OCI-LY7 (cell line): Measurements from ENCODE around the gene ZCCHC10. TPM values are rescaled to one million over a fixed set of nuclear protein-coding genes. Genes with fewer than 3 reads are reported as not detected.
"Not testable (repeated sequence)": the region's sequence is repeated elsewhere in the genome, so short reads cannot be mapped to it uniquely, and the experiment has no call there.

Source experiments
- BruUV-seq: library from RNA; stranded (reverse); fragments of 400-500 nt; replicated peaks from 2 replicates; lab custom pipeline; 2021; lab: Mats Ljungman, UMichigan
- CTCF ChIA-PET: fragments of 300-600 bp; sonication (Branson Sonifier 250); formaldehyde crosslinking; loops from one replicate; lab custom pipeline; 2022; ENCODE audit warnings: antibody characterized with exemption; ENCODE audit not compliant: unreplicated experiment; lab: Charles Lee
- POLR2A ChIA-PET: fragments of 300-600 bp; sonication (Branson Sonifier 250); formaldehyde crosslinking; loops from one replicate; lab custom pipeline; 2022; ENCODE audit warnings: antibody characterized with exemption; lab: Charles Lee
- DNase-seq: peaks from one replicate; pipeline ENCODE4 v3.0.0-alpha.2; 2015; ENCODE audit warnings: low spot score
- H2AFZ ChIP-seq: fragments of 200-600 bp; sonication (generic), shearing (Covaris generic); 2 replicates; pipeline ENCODE4 v1.6.1; 2014; ENCODE audit warnings: mild to moderate bottlenecking, antibody characterized with exemption, low read length, moderate library complexity
- H3K27ac ChIP-seq: fragments of 200-600 bp; sonication (generic); 2 replicates; pipeline ENCODE4 v1.5.1; 2014; ENCODE audit warnings: mixed run types, low read depth, mild to moderate bottlenecking, moderate library complexity, low read length, inconsistent platforms; ENCODE audit not compliant: poor library complexity, severe bottlenecking
- H3K36me3 ChIP-seq: fragments of 200-600 bp; sonication (generic); 2 replicates; pipeline ENCODE4 v1.6.1; 2014; ENCODE audit warnings: mild to moderate bottlenecking, antibody characterized with exemption, low read length, moderate library complexity, mixed read lengths; ENCODE audit not compliant: insufficient read depth
- H3K4me1 ChIP-seq: fragments of 200-600 bp; sonication (generic); 2 replicates; pipeline ENCODE4 v1.5.1; 2014; ENCODE audit warnings: mild to moderate bottlenecking, low read length; ENCODE audit not compliant: insufficient read depth, poor library complexity, severe bottlenecking
- H3K4me2 ChIP-seq: fragments of 200-600 bp; sonication (generic); 2 replicates; pipeline ENCODE4 v1.6.1; 2014; ENCODE audit warnings: mild to moderate bottlenecking, low read length
- H3K4me3 ChIP-seq: fragments of 200-600 bp; sonication (generic); 2 replicates; pipeline ENCODE4 v1.5.1; 2014; ENCODE audit warnings: mild to moderate bottlenecking, low read depth, low read length; ENCODE audit not compliant: poor library complexity, severe bottlenecking
- H3K79me2 ChIP-seq: fragments of 200-600 bp; sonication (generic); 2 replicates; pipeline ENCODE4 v1.6.1; 2016; ENCODE audit warnings: low read depth, mild to moderate bottlenecking, low read length, moderate library complexity, mixed read lengths; ENCODE audit not compliant: insufficient read depth
- H3K9me2 ChIP-seq: fragments of 200-600 bp; sonication (generic); 2 replicates; pipeline ENCODE4 v1.6.1; 2016; ENCODE audit warnings: mild to moderate bottlenecking, low read length, mixed read lengths; ENCODE audit not compliant: insufficient read depth
- H3K9me3 ChIP-seq: fragments of 200-600 bp; sonication (generic); 2 replicates; pipeline ENCODE4 v1.6.1; 2014; ENCODE audit warnings: mild to moderate bottlenecking, mixed run types, low read length, mixed read lengths
- H4K20me1 ChIP-seq: fragments of 200-600 bp; sonication (generic); 2 replicates; pipeline ENCODE4 v1.6.1; 2014; ENCODE audit warnings: mild to moderate bottlenecking, antibody characterized with exemption, low read length, moderate library complexity, mixed read lengths; ENCODE audit not compliant: insufficient read depth
- EZH2phosphoT487 ChIP-seq: fragments of 200-600 bp; sonication (generic); IDR thresholded peaks from 2 replicates; pipeline ENCODE4 v1.6.1; 2018; ENCODE audit warnings: low read depth, borderline replicate concordance, mild to moderate bottlenecking, mixed run types, antibody characterized with exemption, low read length, moderate library complexity, mixed read lengths
- intact Hi-C: fragments of 100-400 bp; cut with micrococcal nuclease; formaldehyde crosslinking; loops from one replicate; pipeline ENCODE4 v1.10.0; 2022; ENCODE audit not compliant: unreplicated experiment
- total RNA-seq, 2 experiments: library from RNA; depleted of rRNA in 1 of 2; stranded (reverse); fragments of >200 nt in 1 of 2; shearing (Covaris generic) in 1 of 2; gene quantifications; 2 replicates each; pipeline ENCODE4 v1.2.3, GENCODE V29; 2014 to 2022
- TF ChIP-seq, protein P1 (sequence below): fragments of 200-600 bp; sonication (generic); conservative IDR thresholded peaks from 2 replicates; pipeline ENCODE4 v1.5.1; 2014; ENCODE audit warnings: mild to moderate bottlenecking, antibody characterized with exemption, low read length, moderate library complexity, mixed read lengths

The ZCCHC10 gene
- total RNA-seq, 2 experiments from 2014 or later: 27.2 to 45.4 TPM

DNA sequence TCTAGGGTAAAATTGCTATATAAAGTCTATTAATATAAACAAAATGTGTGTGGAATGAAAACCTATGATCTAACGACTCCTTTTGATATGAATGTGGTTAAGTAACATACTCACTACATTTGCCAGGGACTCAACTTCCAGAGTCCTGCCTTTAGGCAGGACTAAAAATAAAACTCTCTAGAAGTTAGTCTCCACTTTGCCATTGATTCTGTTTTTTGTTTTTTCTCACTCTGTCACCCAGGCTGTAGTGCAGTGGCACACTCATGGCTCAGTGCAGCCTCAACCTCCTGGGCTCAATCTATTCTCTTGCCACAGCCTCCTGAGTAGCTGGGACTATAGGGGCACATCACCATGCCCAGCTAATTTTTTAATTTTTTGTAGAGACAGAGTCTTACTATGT lies 30.0 kb downstream of the ZCCHC10 start:
- ChIA-PET CTCF (no interaction called here), POLR2A (interaction anchor here (0.5 kb wide), 1 partner anchor 317 kb away, joined by 3 read pairs; no protein-coding TSS in a partner anchor)
- TF ChIP-seq, protein P1, sequence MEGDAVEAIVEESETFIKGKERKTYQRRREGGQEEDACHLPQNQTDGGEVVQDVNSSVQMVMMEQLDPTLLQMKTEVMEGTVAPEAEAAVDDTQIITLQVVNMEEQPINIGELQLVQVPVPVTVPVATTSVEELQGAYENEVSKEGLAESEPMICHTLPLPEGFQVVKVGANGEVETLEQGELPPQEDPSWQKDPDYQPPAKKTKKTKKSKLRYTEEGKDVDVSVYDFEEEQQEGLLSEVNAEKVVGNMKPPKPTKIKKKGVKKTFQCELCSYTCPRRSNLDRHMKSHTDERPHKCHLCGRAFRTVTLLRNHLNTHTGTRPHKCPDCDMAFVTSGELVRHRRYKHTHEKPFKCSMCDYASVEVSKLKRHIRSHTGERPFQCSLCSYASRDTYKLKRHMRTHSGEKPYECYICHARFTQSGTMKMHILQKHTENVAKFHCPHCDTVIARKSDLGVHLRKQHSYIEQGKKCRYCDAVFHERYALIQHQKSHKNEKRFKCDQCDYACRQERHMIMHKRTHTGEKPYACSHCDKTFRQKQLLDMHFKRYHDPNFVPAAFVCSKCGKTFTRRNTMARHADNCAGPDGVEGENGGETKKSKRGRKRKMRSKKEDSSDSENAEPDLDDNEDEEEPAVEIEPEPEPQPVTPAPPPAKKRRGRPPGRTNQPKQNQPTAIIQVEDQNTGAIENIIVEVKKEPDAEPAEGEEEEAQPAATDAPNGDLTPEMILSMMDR: no peak
- TF ChIP-seq EZH2phosphoT487: no peak
- H3K4me1 ChIP-seq: no peaks in the 10 kb centered on the region
- H3K27ac ChIP-seq: no peak overlapping the region
- BruUV-seq: no TSS peak
- H3K9me2 ChIP-seq: no peaks in the 10 kb centered on the region
- H4K20me1 ChIP-seq: no peaks in the 10 kb centered on the region
- no peak for DNase-seq
- H3K36me3 ChIP-seq: peaks cover 39% of the 10 kb centered on the region
- no peak overlapping the region for H3K4me2 ChIP-seq
- H3K79me2 ChIP-seq: no peaks in the 10 kb centered on the region
- no peak overlapping the region for H3K4me3 ChIP-seq
- H3K9me3 ChIP-seq: no peaks in the 10 kb centered on the region
- H2AFZ ChIP-seq: no peak overlapping the region
- intact Hi-C loops: no loop called here

DNA sequence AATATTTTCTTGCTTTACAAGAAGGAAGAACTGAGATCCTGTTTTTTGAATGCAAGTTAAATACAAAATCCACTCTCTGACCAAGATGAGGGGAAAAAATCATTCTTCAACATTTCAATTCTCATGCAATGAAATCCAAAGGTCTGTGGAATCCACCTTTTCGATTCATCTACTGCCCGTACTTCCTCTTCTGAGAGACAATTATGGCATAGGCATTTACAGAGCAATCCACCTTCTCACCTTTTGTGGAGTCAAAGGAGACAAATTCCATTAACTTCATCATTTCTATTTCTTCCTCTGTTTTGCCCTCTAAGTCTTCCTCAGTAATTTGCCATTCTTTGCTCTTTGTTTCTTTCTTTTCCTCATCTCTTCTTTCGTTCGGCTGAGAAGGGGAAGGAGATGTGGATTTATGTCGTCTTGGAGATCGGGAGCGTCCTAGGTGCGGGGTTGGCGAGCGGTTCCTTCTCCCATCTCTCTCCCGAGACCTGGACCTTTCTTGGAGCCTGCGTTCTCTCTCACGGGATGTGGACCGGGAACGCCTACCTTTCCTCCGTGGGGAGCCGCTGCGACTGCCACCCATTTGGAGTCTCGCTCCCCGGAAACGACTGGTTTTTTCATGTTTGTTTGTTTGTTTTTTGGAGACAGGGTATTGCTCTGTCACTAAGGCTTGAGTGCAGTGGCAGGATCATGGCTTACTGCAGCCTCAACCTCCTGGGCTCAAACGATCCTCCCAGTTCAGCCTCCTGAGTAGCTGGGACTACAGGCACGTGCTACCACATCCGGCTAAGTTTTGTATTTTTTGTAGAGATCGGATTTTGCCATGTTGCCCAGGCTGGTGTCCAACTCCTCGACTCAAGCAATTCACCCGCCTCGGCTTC lies 38.6 kb downstream of the ZCCHC10 start:
- no peaks in the 10 kb centered on the region for H3K9me3 ChIP-seq
- H3K79me2 ChIP-seq: no peaks in the 10 kb centered on the region
- TF ChIP-seq, protein P1: no peak
- no peak for TF ChIP-seq EZH2phosphoT487
- no peaks in the 10 kb centered on the region for H3K9me2 ChIP-seq
- no peaks in the 10 kb centered on the region for H4K20me1 ChIP-seq
- H3K27ac ChIP-seq: no peak overlapping the region
- intact Hi-C loops: no loop called here
- no peak overlapping the region for H3K4me2 ChIP-seq
- no TSS peak for BruUV-seq
- no peak for DNase-seq
- no peak overlapping the region for H2AFZ ChIP-seq
- CTCF ChIA-PET: no interaction called here
- no peak overlapping the region for H3K4me3 ChIP-seq
- POLR2A ChIA-PET: no interaction called here
- no peaks in the 10 kb centered on the region for H3K4me1 ChIP-seq
- H3K36me3 ChIP-seq: no peaks in the 10 kb centered on the region

- H3K79me2 ChIP-seq, H4K20me1 ChIP-seq, H3K27ac ChIP-seq, H3K9me3 ChIP-seq, H2AFZ ChIP-seq, CTCF ChIA-PET, H3K36me3 ChIP-seq, H3K4me2 ChIP-seq, H3K9me2 ChIP-seq, DNase-seq, H3K4me3 ChIP-seq, BruUV-seq, POLR2A ChIA-PET, intact Hi-C loops, H3K4me1 ChIP-seq: not testable (repeated sequence)
Observed at GRCh38 chr5:132982971-132983370, 43.4 kb downstream of the ZCCHC10 start.
